Kidney epithelial cell (primary cell): Measurements from ENCODE around the gene LYZL4. TPM values are rescaled to one million over a fixed set of nuclear protein-coding genes. Genes with fewer than 3 reads are reported as not detected.

Source experiments
- DNase-seq: peaks from one replicate; pipeline ENCODE4 v3.0.0-alpha.2; 2010; ENCODE audit warnings: low read depth
- H3K27me3 ChIP-seq: 2 replicates; pipeline ENCODE4 v1.6.0; 2011; ENCODE audit warnings: low read length; ENCODE audit not compliant: control insufficient read depth, insufficient read depth
- H3K36me3 ChIP-seq: 2 replicates; pipeline ENCODE4 v1.5.1; 2011; ENCODE audit warnings: low read length; ENCODE audit not compliant: control insufficient read depth, insufficient read depth
- H3K4me3 ChIP-seq: 2 replicates; pipeline ENCODE4 v1.5.1; 2011; ENCODE audit warnings: low read depth, mild to moderate bottlenecking, control low read depth, low read length
- CTCF ChIP-seq: IDR thresholded peaks from 2 replicates; pipeline ENCODE4 v1.5.1; 2011; ENCODE audit warnings: mild to moderate bottlenecking, moderate library complexity, low read length, control low read depth, inconsistent platforms; ENCODE audit not compliant: insufficient read depth, poor library complexity, severe bottlenecking
- total RNA-seq: library from RNA; depleted of rRNA; stranded (reverse); fragments of >200 nt; gene quantifications from 2 replicates; pipeline ENCODE4 v1.2.3, GENCODE V29; 2015

The LYZL4 gene
- total RNA-seq, 1 donor from 2014 or later, result not detected

GRCh38 chr3:42447481-42447880 is 37.1 kb upstream of the LYZL4 start:
- H3K36me3 ChIP-seq, result no peaks in the 10 kb centered on the region
- peaks cover 4% of the 10 kb centered on the region for H3K27me3 ChIP-seq
- no peak overlapping the region for H3K4me3 ChIP-seq
- DNase-seq, result no peak
- TF ChIP-seq CTCF, result no peak

- Histone ChIP-seq H3K27me3 (peaks cover 5% of the 10 kb centered on the region), H3K36me3 (no peaks in the 10 kb centered on the region), H3K4me3 (no peak overlapping the region)
- DNase-seq, result no peak
- no peak for TF ChIP-seq CTCF
These were observed 36.0 kb upstream of the LYZL4 start for GRCh38 chr3:42446111-42447050.

GRCh38 chr3:42443819-42444436 is 33.5 kb upstream of the LYZL4 start:
- peak; percentile 96 for TF ChIP-seq CTCF
- DNase-seq, result peak; percentile 5
- Histone ChIP-seq H3K4me3 (no peak overlapping the region), H3K27me3 (peaks cover 10% of the 10 kb centered on the region), H3K36me3 (no peaks in the 10 kb centered on the region)

GRCh38 chr3:42443292-42443691 is 32.9 kb upstream of the LYZL4 start:
- Histone ChIP-seq H3K4me3 (no peak overlapping the region), H3K27me3 (peaks cover 10% of the 10 kb centered on the region), H3K36me3 (no peaks in the 10 kb centered on the region)
- DNase-seq, result no peak
- no peak for TF ChIP-seq CTCF

GRCh38 chr3:42442640-42443039 is 32.2 kb upstream of the LYZL4 start:
- no peak for TF ChIP-seq CTCF
- no peak overlapping the region for H3K4me3 ChIP-seq
- DNase-seq, result no peak

More at GRCh38 chr3:42442640-42443039, 32.2 kb upstream of the LYZL4 start:
- Histone ChIP-seq H3K36me3 (no peaks in the 10 kb centered on the region), H3K27me3 (peaks cover 10% of the 10 kb centered on the region)
